Breast epithelium (tissue), 4 donors: ENCODE measurements around the gene CRACDL. TPM values are rescaled to one million over a fixed set of nuclear protein-coding genes. Genes with fewer than 3 reads are reported as not detected.

Experiments
- DNase-seq, 2 donors: peaks; one replicate each; pipeline ENCODE4 v3.0.0-alpha.2; 2019; ENCODE audit warnings: low spot score in 2 of 2
- H3K27ac ChIP-seq, 2 donors: fragments of 200-600 bp; sonication (generic) in 1 of 2; one replicate each; pipeline ENCODE4 v1.5.1; 2016 to 2019; ENCODE audit warnings: mild to moderate bottlenecking in 1 of 2
- H3K27me3 ChIP-seq, 2 donors: fragments of 200-600 bp; sonication (generic) in 1 of 2; one replicate each; pipeline versions ENCODE4 v1.5.1 to v1.6.0; 2017 to 2019; ENCODE audit warnings: control low read depth in 1 of 2, mild to moderate bottlenecking in 1 of 2
- H3K36me3 ChIP-seq: fragments of 200-600 bp; one replicate; pipeline ENCODE4 v1.5.1; 2019
- H3K4me1 ChIP-seq, 2 donors: fragments of 200-600 bp; sonication (generic); one replicate each; pipeline ENCODE4 v1.5.1; 2016 to 2019; ENCODE audit warnings: control low read depth in 1 of 2
- H3K4me3 ChIP-seq, 3 donors: fragments of 200-600 bp; sonication (generic); 1 replicate in 2 of 3; 2 replicates in 1 of 3; pipeline ENCODE4 v1.5.1; 2016 to 2019; ENCODE audit warnings: mild to moderate bottlenecking in 3 of 3, moderate library complexity in 2 of 3
- H3K9me3 ChIP-seq, 2 donors: fragments of 200-600 bp; sonication (generic) in 1 of 2; one replicate each; pipeline ENCODE4 v1.5.1; 2016 to 2019; ENCODE audit warnings: control low read depth in 1 of 2
- POLR2A ChIP-seq: fragments of 450-650 bp; IDR thresholded peaks from one replicate; pipeline ENCODE4 v1.6.1; 2016; ENCODE audit warnings: antibody characterized with exemption, mild to moderate bottlenecking, moderate library complexity
- POLR2AphosphoS5 ChIP-seq, 3 donors: sonication (generic); formaldehyde crosslinking; IDR thresholded peaks; one replicate each; pipeline ENCODE4 v1.6.1; 2017; ENCODE audit warnings: antibody characterized with exemption in 3 of 3
- intact Hi-C: fragments of 100-400 bp; cut with DNase I; formaldehyde crosslinking; loops from one replicate; pipeline ENCODE4 v1.15.1; 2023; ENCODE audit warnings: low total_unique reads
- total RNA-seq, 3 donors: library from RNA; depleted of rRNA; stranded (reverse); fragments of >200 nt; gene quantifications; one replicate each; pipeline ENCODE4 v1.1.0, GENCODE V29; 2016
- TF ChIP-seq, protein P1 (sequence below), 3 donors: fragments of 450-650 bp; IDR thresholded peaks; one replicate each; pipeline ENCODE4 v1.5.1; 2016 to 2017; ENCODE audit warnings: antibody characterized with exemption in 3 of 3, mild to moderate bottlenecking in 3 of 3, moderate library complexity in 3 of 3

Gene CRACDL
- total RNA-seq, 3 donors from 2014 or later, result 0.96 to 12.1 (median 10.8) TPM

DNA sequence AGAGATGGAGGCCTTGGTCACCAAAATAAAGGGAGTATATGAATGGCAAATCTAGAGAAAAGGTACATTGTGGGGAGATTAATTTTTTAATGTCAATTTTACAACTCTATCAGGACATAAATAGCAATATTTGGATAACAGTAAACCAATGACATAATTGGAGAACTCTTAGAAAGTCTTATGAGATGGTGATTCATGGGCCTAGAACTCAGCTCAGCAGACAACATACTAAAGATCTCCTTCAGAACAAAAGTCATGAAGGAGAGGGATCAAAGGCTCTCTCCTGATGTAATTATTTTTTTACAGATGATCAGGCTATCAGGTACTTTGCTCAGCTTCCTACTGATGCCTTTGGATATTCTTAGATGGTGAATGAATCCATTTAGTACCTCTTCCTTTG is 90.0 kb downstream of the CRACDL start:
- no peak for DNase-seq
- no peaks in the 10 kb centered on the region for H3K4me1 ChIP-seq
- no peak for TF ChIP-seq POLR2A
- no peaks in the 10 kb centered on the region for H3K27me3 ChIP-seq
- H3K36me3 ChIP-seq, result no peaks in the 10 kb centered on the region
- no peaks in the 10 kb centered on the region for H3K9me3 ChIP-seq
- intact Hi-C loops, result no loop called here
- no peak overlapping the region for H3K4me3 ChIP-seq
- H3K27ac ChIP-seq, result no peak overlapping the region

DNA sequence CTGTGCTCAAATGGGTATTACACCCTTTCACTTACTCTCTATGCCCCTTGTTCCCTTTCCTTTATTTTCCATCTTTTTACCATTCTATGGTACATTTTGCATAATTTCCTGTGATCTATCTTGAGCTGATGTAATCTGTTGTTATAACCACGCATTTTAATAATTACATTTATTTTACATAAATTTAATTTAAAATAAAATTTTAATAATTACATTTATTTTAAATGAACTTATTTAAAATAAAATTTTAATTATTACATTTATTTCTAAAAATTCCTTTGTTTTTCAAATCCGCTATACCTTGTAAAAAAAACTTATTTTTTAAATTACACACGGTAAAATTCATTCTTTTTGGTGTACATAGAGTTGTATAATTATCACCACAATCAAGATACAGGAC is 93.9 kb downstream of the CRACDL start:
- Histone ChIP-seq H3K4me1 (no peaks in the 10 kb centered on the region), H3K36me3 (no peaks in the 10 kb centered on the region), H3K27me3 (no peaks in the 10 kb centered on the region), H3K9me3 (no peaks in the 10 kb centered on the region), H3K27ac (no peak overlapping the region), H3K4me3 (no peak overlapping the region)
- intact Hi-C loops, result no loop called here
- TF ChIP-seq, protein P1, sequence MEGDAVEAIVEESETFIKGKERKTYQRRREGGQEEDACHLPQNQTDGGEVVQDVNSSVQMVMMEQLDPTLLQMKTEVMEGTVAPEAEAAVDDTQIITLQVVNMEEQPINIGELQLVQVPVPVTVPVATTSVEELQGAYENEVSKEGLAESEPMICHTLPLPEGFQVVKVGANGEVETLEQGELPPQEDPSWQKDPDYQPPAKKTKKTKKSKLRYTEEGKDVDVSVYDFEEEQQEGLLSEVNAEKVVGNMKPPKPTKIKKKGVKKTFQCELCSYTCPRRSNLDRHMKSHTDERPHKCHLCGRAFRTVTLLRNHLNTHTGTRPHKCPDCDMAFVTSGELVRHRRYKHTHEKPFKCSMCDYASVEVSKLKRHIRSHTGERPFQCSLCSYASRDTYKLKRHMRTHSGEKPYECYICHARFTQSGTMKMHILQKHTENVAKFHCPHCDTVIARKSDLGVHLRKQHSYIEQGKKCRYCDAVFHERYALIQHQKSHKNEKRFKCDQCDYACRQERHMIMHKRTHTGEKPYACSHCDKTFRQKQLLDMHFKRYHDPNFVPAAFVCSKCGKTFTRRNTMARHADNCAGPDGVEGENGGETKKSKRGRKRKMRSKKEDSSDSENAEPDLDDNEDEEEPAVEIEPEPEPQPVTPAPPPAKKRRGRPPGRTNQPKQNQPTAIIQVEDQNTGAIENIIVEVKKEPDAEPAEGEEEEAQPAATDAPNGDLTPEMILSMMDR (IDR thresholded peaks at IDR 0.05), result no peak
- no peak for TF ChIP-seq POLR2AphosphoS5 (IDR thresholded peaks at IDR 0.05)
- no peak for TF ChIP-seq POLR2A
- DNase-seq, result no peak

DNA sequence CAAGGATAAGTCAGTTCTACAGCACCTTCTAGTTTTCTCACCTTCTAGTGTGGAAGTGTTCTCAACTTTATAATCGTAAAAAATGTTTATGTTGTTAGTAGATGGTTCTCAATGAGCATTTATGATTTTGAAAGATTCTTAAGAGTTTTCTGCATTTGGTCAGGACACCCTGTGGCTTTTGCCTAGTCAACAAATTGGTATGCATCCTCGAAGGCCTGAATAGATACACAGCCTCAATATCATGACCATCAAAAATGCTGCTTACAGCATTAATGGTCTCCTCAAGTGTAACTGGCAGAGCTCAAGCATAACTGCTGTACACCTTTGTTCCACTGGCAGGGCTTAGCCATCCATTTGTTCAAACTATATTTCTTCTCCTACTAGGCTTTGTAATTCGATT is 96.7 kb downstream of the CRACDL start:
- Histone ChIP-seq H3K4me1 (no peaks in the 10 kb centered on the region), H3K36me3 (no peaks in the 10 kb centered on the region), H3K9me3 (no peaks in the 10 kb centered on the region), H3K27me3 (no peaks in the 10 kb centered on the region), H3K4me3 (no peak overlapping the region), H3K27ac (no peak overlapping the region)
- intact Hi-C loops, result loop anchor here (10.0 kb wide), 1 partner anchor 194 kb away; no protein-coding TSS in a partner anchor
- no peak for DNase-seq
- no peak for TF ChIP-seq POLR2AphosphoS5 (IDR thresholded peaks at IDR 0.05)
- TF ChIP-seq POLR2A, result no peak
- TF ChIP-seq, protein P1 (IDR thresholded peaks at IDR 0.05), result no peak

DNA sequence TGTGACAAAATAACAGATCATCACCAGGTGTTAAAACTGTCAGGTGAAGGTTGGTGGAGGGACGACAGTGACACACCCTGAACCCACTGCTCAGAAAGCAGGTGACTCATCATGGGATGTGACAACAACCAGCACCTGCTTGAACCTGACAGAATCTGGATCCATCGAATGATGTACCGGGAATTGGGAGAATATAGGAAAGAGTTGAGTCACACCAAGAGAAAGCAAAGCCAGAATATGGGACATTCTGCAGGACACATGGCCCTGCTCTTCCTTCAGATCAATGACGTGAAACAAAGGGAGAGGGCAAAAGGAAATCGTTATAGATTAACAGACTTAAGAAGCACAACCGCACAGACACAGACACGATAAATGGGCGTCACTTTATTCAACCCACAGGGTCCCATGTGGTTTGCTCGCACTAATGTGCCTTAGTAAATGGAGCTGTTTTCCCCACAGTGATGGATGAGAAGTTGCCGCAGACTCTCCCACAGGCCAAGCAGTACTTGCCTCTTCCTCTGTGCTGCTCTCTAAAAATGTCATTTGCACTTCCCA is 100.1 kb downstream of the CRACDL start:
- intact Hi-C loops, result loop anchor here (10.0 kb wide), 1 partner anchor 191 kb away; no protein-coding TSS in a partner anchor
- H3K4me1 ChIP-seq, result no peaks in the 10 kb centered on the region
- no peak overlapping the region for H3K27ac ChIP-seq
- H3K36me3 ChIP-seq, result no peaks in the 10 kb centered on the region
- H3K4me3 ChIP-seq, result no peak overlapping the region
- TF ChIP-seq POLR2AphosphoS5 (IDR thresholded peaks at IDR 0.05) (no peak), POLR2A (no peak)
- TF ChIP-seq, protein P1 (IDR thresholded peaks at IDR 0.05), result no peak
- H3K9me3 ChIP-seq, result no peaks in the 10 kb centered on the region
- no peak for DNase-seq
- no peaks in the 10 kb centered on the region for H3K27me3 ChIP-seq

DNA sequence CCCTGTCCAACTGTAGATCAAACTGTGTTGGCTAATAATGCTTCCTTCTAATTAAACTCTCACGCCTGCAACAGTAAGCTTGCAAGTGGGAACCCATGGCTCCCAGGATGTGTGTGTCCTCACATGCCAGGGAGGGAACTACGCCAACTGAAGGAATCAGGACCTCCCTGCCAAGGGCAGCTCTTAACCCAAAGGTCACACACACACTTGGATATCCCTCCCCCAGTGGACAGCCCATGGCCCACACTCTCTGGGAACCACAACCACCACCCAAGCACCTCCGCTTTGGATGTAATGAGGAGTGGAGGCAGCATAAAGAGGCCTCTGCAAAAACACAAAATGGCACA is 102.1 kb downstream of the CRACDL start:
- Histone ChIP-seq H3K4me1 (no peaks in the 10 kb centered on the region), H3K27me3 (no peaks in the 10 kb centered on the region), H3K4me3 (no peak overlapping the region), H3K36me3 (no peaks in the 10 kb centered on the region), H3K9me3 (no peaks in the 10 kb centered on the region), H3K27ac (peak overlapping the region in 1 of 2 donors; percentile 49)
- intact Hi-C loops, result loop anchor here (5.0 to 10.0 kb wide), 2 partner anchors 189 to 1398 kb away; no protein-coding TSS in a partner anchor
- no peak for TF ChIP-seq POLR2AphosphoS5 (IDR thresholded peaks at IDR 0.05)
- TF ChIP-seq, protein P1 (IDR thresholded peaks at IDR 0.05), result no peak
- DNase-seq, result no peak
